BJ (cell line): Measurements from ENCODE around the gene CIB2. TPM values are rescaled to one million over a fixed set of nuclear protein-coding genes. Genes with fewer than 3 reads are reported as not detected.

Experiments used
- CTCF ChIA-PET: fragments of 350-600 bp; formaldehyde crosslinking; extraction: SDS; loops from one replicate; lab custom pipeline; 2021; ENCODE audit warnings: antibody characterized with exemption, inconsistent platforms; lab: Yijun Ruan, JAX
- POLR2A ChIA-PET: fragments of 300-600 bp; sonication (Branson Sonifier 250); formaldehyde crosslinking; extraction: SDS; loops from one replicate; lab custom pipeline; 2021; ENCODE audit warnings: antibody characterized with exemption; lab: Charles Lee
- DNase-seq: peaks from one replicate; pipeline ENCODE4 v3.0.0-alpha.2; 2011; ENCODE audit warnings: low read depth
- H3K27me3 ChIP-seq: 2 replicates; pipeline ENCODE4 v1.6.0; 2011; ENCODE audit warnings: low read length; ENCODE audit not compliant: control insufficient read depth, insufficient read depth
- H3K36me3 ChIP-seq: 2 replicates; pipeline ENCODE4 v1.5.1; 2011; ENCODE audit warnings: low read length; ENCODE audit not compliant: control insufficient read depth, insufficient read depth
- H3K4me3 ChIP-seq: 2 replicates; pipeline ENCODE4 v1.5.1; 2011; ENCODE audit warnings: low read depth, mild to moderate bottlenecking, control low read depth, low read length
- polyA plus RNA-seq: library from polyadenylated mRNA; depleted of rRNA; stranded (reverse); fragments of >200 nt; gene quantifications from 2 replicates; pipeline ENCODE4 v1.2.3, GENCODE V29; 2011
- TF ChIP-seq, protein P1 (sequence below): IDR thresholded peaks from 2 replicates; pipeline ENCODE4 v1.5.1; 2011; ENCODE audit warnings: low read depth, mild to moderate bottlenecking, control low read depth, inconsistent platforms, low read length, moderate library complexity; ENCODE audit not compliant: insufficient read depth

Gene CIB2
- polyA plus RNA-seq, 1 experiment = 7.4 TPM

DNA sequence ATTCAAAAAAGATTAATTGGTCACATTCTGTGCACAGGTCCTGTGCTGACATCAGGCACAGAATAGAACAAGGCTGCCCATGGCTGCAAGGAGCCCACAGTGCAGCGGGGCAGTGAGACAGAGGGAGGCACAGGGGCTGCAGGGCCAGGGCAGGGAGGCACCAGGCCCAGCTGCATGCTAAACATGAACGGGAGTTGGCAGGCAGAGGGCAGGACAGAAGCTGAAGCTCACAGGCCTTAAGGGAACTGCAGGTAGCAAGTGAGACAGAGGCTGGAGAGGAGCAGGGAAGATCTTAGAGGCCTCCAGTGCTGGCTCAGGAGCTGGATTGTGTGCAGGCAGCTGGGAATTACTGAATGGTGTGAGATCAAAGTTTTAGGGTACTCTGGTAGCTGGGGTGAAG lies 44.1 kb upstream of the CIB2 start:
- DNase-seq = no peak
- TF ChIP-seq, protein P1, sequence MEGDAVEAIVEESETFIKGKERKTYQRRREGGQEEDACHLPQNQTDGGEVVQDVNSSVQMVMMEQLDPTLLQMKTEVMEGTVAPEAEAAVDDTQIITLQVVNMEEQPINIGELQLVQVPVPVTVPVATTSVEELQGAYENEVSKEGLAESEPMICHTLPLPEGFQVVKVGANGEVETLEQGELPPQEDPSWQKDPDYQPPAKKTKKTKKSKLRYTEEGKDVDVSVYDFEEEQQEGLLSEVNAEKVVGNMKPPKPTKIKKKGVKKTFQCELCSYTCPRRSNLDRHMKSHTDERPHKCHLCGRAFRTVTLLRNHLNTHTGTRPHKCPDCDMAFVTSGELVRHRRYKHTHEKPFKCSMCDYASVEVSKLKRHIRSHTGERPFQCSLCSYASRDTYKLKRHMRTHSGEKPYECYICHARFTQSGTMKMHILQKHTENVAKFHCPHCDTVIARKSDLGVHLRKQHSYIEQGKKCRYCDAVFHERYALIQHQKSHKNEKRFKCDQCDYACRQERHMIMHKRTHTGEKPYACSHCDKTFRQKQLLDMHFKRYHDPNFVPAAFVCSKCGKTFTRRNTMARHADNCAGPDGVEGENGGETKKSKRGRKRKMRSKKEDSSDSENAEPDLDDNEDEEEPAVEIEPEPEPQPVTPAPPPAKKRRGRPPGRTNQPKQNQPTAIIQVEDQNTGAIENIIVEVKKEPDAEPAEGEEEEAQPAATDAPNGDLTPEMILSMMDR = no peak
- ChIA-PET POLR2A (no interaction called here), CTCF (interaction anchor here (1.1 to 6.3 kb wide), 3 partner anchors 13 to 65 kb away, joined by 3 to 99 read pairs (median 10); no protein-coding TSS in a partner anchor)
- Histone ChIP-seq H3K36me3 (peaks cover 10% of the 10 kb centered on the region), H3K27me3 (peaks cover 1% of the 10 kb centered on the region; the same call in 1 of the 2 replicates), H3K4me3 (no peak overlapping the region)

DNA sequence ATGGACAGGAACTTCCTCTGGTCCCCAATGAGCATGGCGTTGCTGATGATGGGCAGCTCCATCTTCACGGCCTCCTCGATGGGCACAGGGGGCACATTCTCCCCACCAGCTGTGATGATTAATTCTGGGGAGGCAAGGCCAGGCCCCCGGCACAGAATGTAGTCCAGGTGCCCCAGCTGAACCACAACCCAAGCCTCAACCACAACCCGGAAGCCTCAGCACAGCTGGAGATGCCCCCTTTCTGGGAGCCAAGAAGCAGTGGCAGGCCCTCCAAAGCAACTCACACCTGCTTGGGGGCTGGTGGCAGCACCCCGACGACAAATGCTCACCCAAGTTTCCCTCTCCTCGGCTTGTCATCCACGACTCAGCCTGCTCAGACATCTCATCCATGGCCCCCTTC lies 43.2 kb upstream of the CIB2 start:
- Histone ChIP-seq H3K36me3 (peaks cover 11% of the 10 kb centered on the region), H3K4me3 (no peak overlapping the region), H3K27me3 (peaks cover 1% of the 10 kb centered on the region; the same call in 1 of the 2 replicates)
- no peak for DNase-seq
- ChIA-PET POLR2A (no interaction called here), CTCF (interaction anchor here (6.3 kb wide), 1 partner anchor 66 kb away, joined by 99 read pairs; no protein-coding TSS in a partner anchor)
- TF ChIP-seq, protein P1 = no peak

DNA sequence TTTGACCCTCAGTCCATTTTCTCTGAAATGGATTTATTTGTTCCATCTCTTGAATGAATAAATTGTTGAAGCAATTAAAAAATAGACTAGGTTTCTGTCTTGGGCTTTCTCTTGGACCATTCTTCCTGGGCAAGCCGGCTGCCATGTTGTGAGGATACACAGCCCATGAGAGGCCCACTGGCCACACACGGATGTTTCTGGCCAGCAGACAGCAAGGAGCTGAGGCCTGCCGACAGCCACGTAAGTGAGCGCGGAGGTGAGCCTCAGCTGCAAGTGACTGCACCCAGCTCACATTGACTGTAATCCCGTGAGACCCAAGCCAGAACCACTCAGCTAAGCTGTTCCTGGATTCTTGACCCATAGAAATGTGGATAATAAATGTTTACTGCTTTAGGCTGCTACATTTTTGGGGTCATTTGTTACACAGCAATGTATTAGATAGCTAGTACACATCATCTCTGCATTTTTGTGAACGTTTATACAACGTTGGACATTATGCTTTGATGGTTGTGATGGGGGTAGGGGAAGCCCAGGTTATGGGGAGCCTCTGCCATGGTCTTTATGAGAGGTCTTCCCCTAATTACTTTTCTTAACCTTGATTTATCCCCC lies 40.7 kb upstream of the CIB2 start:
- POLR2A ChIA-PET = no interaction called here
- DNase-seq = no peak
- CTCF ChIA-PET = interaction anchor here (0.6 to 1.5 kb wide), 3 partner anchors 69 to 212 kb away, joined by 3 to 4 read pairs (median 4); no protein-coding TSS in a partner anchor
- Histone ChIP-seq H3K4me3 (no peak overlapping the region), H3K36me3 (peaks cover 13% of the 10 kb centered on the region), H3K27me3 (no peaks in the 10 kb centered on the region)
- TF ChIP-seq, protein P1 = no peak

DNA sequence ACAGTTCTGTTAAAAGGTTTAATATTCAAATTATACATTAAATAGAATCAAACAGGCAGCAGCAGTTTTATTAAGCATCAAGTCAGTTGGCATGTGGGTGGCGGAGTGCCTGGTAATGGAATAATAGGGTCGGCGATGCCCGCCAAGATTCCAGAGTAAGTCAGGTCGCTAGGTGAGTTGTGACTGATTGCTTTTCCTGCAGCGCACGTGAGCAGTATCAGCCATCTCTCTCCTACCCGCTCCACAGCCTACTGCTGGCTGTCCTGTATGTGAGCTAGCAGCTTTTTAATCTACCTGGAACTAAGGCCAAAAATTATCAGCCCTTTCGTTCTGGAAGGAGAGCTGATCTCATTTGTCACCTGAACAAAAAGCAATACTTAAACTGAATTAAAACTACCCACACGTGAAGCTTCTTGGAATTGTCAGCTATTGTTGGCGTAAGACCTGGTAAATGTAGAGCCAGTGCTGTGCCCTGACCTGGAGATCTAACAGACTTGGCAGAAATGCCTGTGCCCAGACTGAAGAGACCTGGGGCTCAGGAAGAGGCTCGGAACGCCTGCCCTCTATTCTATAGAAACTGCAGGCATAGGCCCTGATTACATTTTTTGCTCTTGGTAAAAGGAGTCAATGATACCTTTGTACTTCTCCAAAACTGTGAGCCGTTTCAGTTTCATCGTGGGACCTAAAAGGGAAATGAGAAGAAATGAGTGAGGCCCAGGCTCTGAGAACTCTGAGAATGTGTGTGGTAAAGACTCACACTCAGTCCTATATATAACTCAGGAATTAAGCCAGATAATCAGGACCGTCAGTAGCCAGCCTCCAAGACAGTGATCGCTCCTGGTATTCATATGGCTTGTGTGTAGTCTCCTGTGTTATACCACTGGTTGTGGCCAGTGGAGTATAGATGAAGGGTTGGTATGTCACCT lies 39.9 kb upstream of the CIB2 start:
- H3K36me3 ChIP-seq = peaks cover 14% of the 10 kb centered on the region
- no peaks in the 10 kb centered on the region for H3K27me3 ChIP-seq
- TF ChIP-seq, protein P1 = no peak
- no peak overlapping the region for H3K4me3 ChIP-seq
- POLR2A ChIA-PET = no interaction called here
- CTCF ChIA-PET = interaction anchor here (0.6 to 1.5 kb wide), 2 partner anchors 69 to 70 kb away, joined by 3 to 4 read pairs; no protein-coding TSS in a partner anchor
- no peak for DNase-seq

DNA sequence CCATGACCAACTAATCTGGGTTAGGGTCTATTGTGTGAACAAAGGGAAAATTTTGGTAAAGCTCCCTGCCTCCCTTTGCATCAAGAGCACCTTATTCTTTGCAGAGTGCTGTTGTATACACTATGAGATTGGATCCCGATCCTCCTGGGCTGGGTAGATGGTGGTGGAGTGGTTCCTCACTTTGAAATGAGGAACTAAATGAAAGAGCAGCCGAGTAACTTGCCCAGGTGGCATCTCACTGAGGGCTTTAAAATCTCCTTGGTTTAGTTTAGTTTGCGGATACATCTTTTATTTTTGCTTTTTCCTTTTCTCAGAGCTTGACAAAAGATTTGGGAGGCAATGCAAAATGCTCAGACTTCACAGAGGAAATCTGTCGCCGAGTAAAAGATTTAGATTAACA lies 37.4 kb upstream of the CIB2 start:
- peaks cover 16% of the 10 kb centered on the region for H3K36me3 ChIP-seq
- ChIA-PET POLR2A (no interaction called here), CTCF (interaction anchor here (1.1 to 2.6 kb wide), 2 partner anchors 9 to 72 kb away, joined by 5 to 9 read pairs; no protein-coding TSS in a partner anchor)

More for the DNA sequence above, 37.4 kb upstream of the CIB2 start:
- Histone ChIP-seq H3K4me3 (no peak overlapping the region), H3K27me3 (no peaks in the 10 kb centered on the region)
- no peak for DNase-seq
- TF ChIP-seq, protein P1 = no peak
